ENCODE measurements around the gene FKBP14. TPM values are rescaled to one million over a fixed set of nuclear protein-coding genes. Genes with fewer than 3 reads are reported as not detected.

Gene FKBP14
- total RNA-seq, 1 donor from 2014 or later = 8.6 TPM

- intact Hi-C loops (cut with micrococcal nuclease) = no loop called here
- Mint-ChIP-seq H3K4me3 (no peak overlapping the region), H3K9me3 (no peaks in the 10 kb centered on the region), H3K36me3 (ENCODE audit: low read depth) (peaks cover 23% of the 10 kb centered on the region), H3K27me3 (no peaks in the 10 kb centered on the region), H3K4me1 (no peaks in the 10 kb centered on the region), H3K27ac (no peak overlapping the region)
- no peak for DNase-seq
Observed at GRCh38 chr7:30048582-30048981, 22.1 kb upstream of the FKBP14 start.

GRCh38 chr7:30047124-30047523, 20.6 kb upstream of the FKBP14 start:
- Mint-ChIP-seq H3K4me3 (no peak overlapping the region), H3K4me1 (peaks cover 2% of the 10 kb centered on the region), H3K27ac (no peak overlapping the region), H3K9me3 (no peaks in the 10 kb centered on the region), H3K36me3 (ENCODE audit: low read depth) (peaks cover 21% of the 10 kb centered on the region), H3K27me3 (no peaks in the 10 kb centered on the region)
- intact Hi-C loops (cut with micrococcal nuclease) = no loop called here
- DNase-seq = no peak

- Mint-ChIP-seq H3K4me1 (peaks cover 2% of the 10 kb centered on the region), H3K9me3 (no peaks in the 10 kb centered on the region)
- DNase-seq = peak; percentile 43
Observed at GRCh38 chr7:30046127-30046770, 19.7 kb upstream of the FKBP14 start.

GRCh38 chr7:30041526-30042269, 15.2 kb upstream of the FKBP14 start:
- Mint-ChIP-seq H3K36me3 (ENCODE audit: low read depth) (peaks cover 10% of the 10 kb centered on the region), H3K4me1 (peaks cover 7% of the 10 kb centered on the region), H3K27ac (no peak overlapping the region), H3K9me3 (no peaks in the 10 kb centered on the region), H3K27me3 (no peaks in the 10 kb centered on the region), H3K4me3 (no peak overlapping the region)
- intact Hi-C loops (cut with micrococcal nuclease) = no loop called here
- DNase-seq = no peak

More at GRCh38 chr7:30046127-30046770, 19.7 kb upstream of the FKBP14 start:
- no peak overlapping the region for H3K4me3 Mint-ChIP-seq
- no peak overlapping the region for H3K27ac Mint-ChIP-seq
- intact Hi-C loops (cut with micrococcal nuclease) = no loop called here
- no peaks in the 10 kb centered on the region for H3K27me3 Mint-ChIP-seq
- peaks cover 21% of the 10 kb centered on the region for H3K36me3 Mint-ChIP-seq (ENCODE audit: low read depth)

GRCh38 chr7:30040938-30041337, 14.4 kb upstream of the FKBP14 start:
- no peaks in the 10 kb centered on the region for H3K27me3 Mint-ChIP-seq
- H3K27ac Mint-ChIP-seq = no peak overlapping the region
- H3K4me3 Mint-ChIP-seq = no peak overlapping the region
- H3K36me3 Mint-ChIP-seq (ENCODE audit: low read depth) = peaks cover 6% of the 10 kb centered on the region
- no peaks in the 10 kb centered on the region for H3K9me3 Mint-ChIP-seq
- peaks cover 7% of the 10 kb centered on the region for H3K4me1 Mint-ChIP-seq
- intact Hi-C loops (cut with micrococcal nuclease) = no loop called here
- no peak for DNase-seq

GRCh38 chr7:30038196-30038980, 11.9 kb upstream of the FKBP14 start:
- Mint-ChIP-seq H3K27ac (no peak overlapping the region), H3K27me3 (no peaks in the 10 kb centered on the region), H3K9me3 (no peaks in the 10 kb centered on the region), H3K36me3 (ENCODE audit: low read depth) (no peaks in the 10 kb centered on the region), H3K4me1 (peaks cover 7% of the 10 kb centered on the region), H3K4me3 (no peak overlapping the region)
- DNase-seq = no peak
- intact Hi-C loops (cut with micrococcal nuclease) = no loop called here

GRCh38 chr7:30036220-30036619, 9.7 kb upstream of the FKBP14 start:
- H3K4me1 Mint-ChIP-seq = peaks cover 5% of the 10 kb centered on the region

GRCh38 chr7:30034501-30034900, 8.0 kb upstream of the FKBP14 start:
- DNase-seq = no peak
- Mint-ChIP-seq H3K4me1 (no peaks in the 10 kb centered on the region), H3K27ac (no peak overlapping the region), H3K36me3 (ENCODE audit: low read depth) (no peaks in the 10 kb centered on the region), H3K9me3 (no peaks in the 10 kb centered on the region), H3K4me3 (no peak overlapping the region), H3K27me3 (no peaks in the 10 kb centered on the region)
- intact Hi-C loops (cut with micrococcal nuclease) = no loop called here

More at GRCh38 chr7:30036220-30036619, 9.7 kb upstream of the FKBP14 start:
- Mint-ChIP-seq H3K9me3 (no peaks in the 10 kb centered on the region), H3K27me3 (no peaks in the 10 kb centered on the region), H3K27ac (no peak overlapping the region), H3K36me3 (ENCODE audit: low read depth) (no peaks in the 10 kb centered on the region), H3K4me3 (no peak overlapping the region)
- intact Hi-C loops (cut with micrococcal nuclease) = no loop called here
- no peak for DNase-seq

GRCh38 chr7:30032310-30033125, 6.0 kb upstream of the FKBP14 start:
- H3K27me3 Mint-ChIP-seq = no peaks in the 10 kb centered on the region
- H3K9me3 Mint-ChIP-seq = no peaks in the 10 kb centered on the region
- intact Hi-C loops (cut with micrococcal nuclease) = no loop called here
- no peak for DNase-seq
- H3K27ac Mint-ChIP-seq = no peak overlapping the region
- peaks cover 5% of the 10 kb centered on the region for H3K4me1 Mint-ChIP-seq
- H3K36me3 Mint-ChIP-seq (ENCODE audit: low read depth) = no peaks in the 10 kb centered on the region
- H3K4me3 Mint-ChIP-seq = no peak overlapping the region

GRCh38 chr7:30029696-30030095, 3.2 kb upstream of the FKBP14 start:
- no peak overlapping the region for H3K27ac Mint-ChIP-seq
- H3K36me3 Mint-ChIP-seq (ENCODE audit: low read depth) = peaks cover 4% of the 10 kb centered on the region
- intact Hi-C loops (cut with micrococcal nuclease) = loop anchor here (2.0 to 10.0 kb wide), 5 partner anchors 33 to 743 kb away; partner anchors contain the start of gene MINDY4
- peaks cover 3% of the 10 kb centered on the region for H3K9me3 Mint-ChIP-seq
- no peak overlapping the region for H3K4me3 Mint-ChIP-seq
- DNase-seq = peak; percentile 59
- H3K4me1 Mint-ChIP-seq = peaks cover 19% of the 10 kb centered on the region
- H3K27me3 Mint-ChIP-seq = no peaks in the 10 kb centered on the region

GRCh38 chr7:30028749-30029635, 2.5 kb upstream of the FKBP14 start:
- H3K27ac Mint-ChIP-seq = peak overlapping the region; percentile 78
- no peak overlapping the region for H3K4me3 Mint-ChIP-seq
- no peak for DNase-seq
- intact Hi-C loops (cut with micrococcal nuclease) = loop anchor here (2.0 to 10.0 kb wide), 5 partner anchors 34 to 743 kb away; partner anchors contain the start of gene MINDY4
- peaks cover 19% of the 10 kb centered on the region for H3K4me1 Mint-ChIP-seq
- H3K9me3 Mint-ChIP-seq = peaks cover 3% of the 10 kb centered on the region
- no peaks in the 10 kb centered on the region for H3K27me3 Mint-ChIP-seq
- peaks cover 4% of the 10 kb centered on the region for H3K36me3 Mint-ChIP-seq (ENCODE audit: low read depth)

GRCh38 chr7:30028216-30028748, 1.8 kb upstream of the FKBP14 start, which contains the start of gene PLEKHA8:
PLEKHA8 (plus strand) TSS chr7:30028412; CDS start chr7:30028763, 351 bp downstream.
- Mint-ChIP-seq H3K4me3 (no peak within 1 kb of the TSS), H3K27ac (peak within 1 kb of the TSS; percentile 88), H3K36me3 (ENCODE audit: low read depth) (peaks cover 4% of the 10 kb centered on the region), H3K9me3 (peaks cover 3% of the 10 kb centered on the region), H3K4me1 (peaks cover 25% of the 10 kb centered on the region), H3K27me3 (no peaks in the 10 kb centered on the region)
- peak; percentile 98 for DNase-seq
- intact Hi-C loops (cut with micrococcal nuclease) = loop anchor here (2.0 to 10.0 kb wide), 5 partner anchors 35 to 744 kb away; partner anchors contain the start of gene MINDY4

Data from activated CD4-positive, alpha-beta T cell treated with anti-CD3 and anti-CD28 coated beads, Interleukin-2, amount 10 ng/mL, durations not matched to agents 24 days and 14 days (primary cell).